Gastroesophageal sphincter (tissue), 3 donors: ENCODE results near the gene NUP93.

Source experiments
- CTCF ChIP-seq, 4 experiments: fragments of 200-600 bp in 2 of 4; fragments of 450-650 bp in 2 of 4; sonication (generic) in 1 of 4; IDR thresholded peaks; one replicate each; pipeline ENCODE4 v1.5.1; 2017 to 2019; ENCODE audit warnings: antibody characterized with exemption in 4 of 4, mild to moderate bottlenecking in 2 of 4, moderate library complexity in 2 of 4
- POLR2A ChIP-seq, 2 donors: fragments of 450-650 bp; IDR thresholded peaks; one replicate each; pipeline ENCODE4 v1.6.1; 2017; ENCODE audit warnings: antibody characterized with exemption in 2 of 2, mild to moderate bottlenecking in 2 of 2, moderate library complexity in 1 of 2

GRCh38 chr16:56722200-56722842 is 7.6 kb upstream of the NUP93 start:
- TF ChIP-seq POLR2A (IDR thresholded peaks at IDR 0.05) (no peak), CTCF (IDR thresholded peaks at IDR 0.05) (no peak)
